ENCODE data around the gene LRRC7.

Gene LRRC7

DNA sequence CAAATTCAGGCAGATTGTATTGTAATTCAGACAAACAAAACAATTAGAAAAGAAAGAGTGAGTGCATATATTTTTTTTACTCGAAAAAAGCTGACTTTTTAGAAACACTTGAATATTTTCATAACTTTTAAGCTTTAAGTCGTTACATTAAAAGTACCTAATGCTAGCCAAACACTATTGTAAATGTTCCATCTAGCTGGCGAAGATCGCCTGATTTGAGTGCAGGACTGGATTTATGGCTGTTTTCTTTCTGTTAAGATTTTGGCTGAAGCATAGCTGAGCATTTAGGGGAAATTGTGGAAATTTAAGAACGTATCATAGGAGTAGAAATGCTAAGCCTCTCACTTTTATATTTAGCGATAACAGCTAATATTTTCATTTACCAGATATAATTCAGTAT is 24.6 kb downstream of the LRRC7 start:
- no peak for DNase-seq

DNA sequence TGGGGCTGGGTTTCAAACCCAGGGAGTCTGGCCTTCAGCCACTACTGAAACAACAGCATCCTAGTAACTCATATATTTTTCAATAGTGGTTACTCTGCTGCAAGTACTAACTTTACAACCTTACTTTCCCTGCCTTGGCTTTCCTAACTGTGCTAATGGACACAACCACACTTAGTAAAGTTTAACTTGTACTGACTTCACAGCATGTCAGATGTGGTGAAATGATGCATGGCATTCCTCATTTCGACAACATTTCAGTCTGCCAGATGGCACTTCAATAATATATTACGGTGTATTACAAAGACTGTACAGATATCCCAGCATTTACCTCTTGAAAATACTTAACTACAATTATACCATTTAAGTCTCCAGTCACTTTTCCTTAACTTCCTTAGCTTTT is 27.8 kb downstream of the LRRC7 start:
- DNase-seq = no peak

DNA sequence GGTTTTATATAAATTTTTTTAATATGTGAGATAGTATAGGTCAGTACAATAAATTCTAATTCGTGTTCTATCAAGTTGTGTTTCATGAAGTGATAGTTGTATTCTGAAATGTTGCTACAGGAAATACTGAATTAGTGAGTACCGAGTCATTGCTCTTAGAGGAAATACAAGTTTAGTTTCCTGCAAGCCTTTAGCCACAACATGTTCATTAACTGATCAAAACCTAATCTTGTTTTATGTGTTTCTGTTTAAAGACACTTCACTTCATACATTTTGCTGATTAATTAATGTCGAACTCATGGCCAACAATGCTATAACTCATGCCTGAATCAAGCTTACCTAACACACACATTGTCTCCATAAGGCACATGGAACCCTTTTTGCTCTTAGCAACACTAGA is 43.6 kb downstream of the LRRC7 start:
- no peak for DNase-seq

DNA sequence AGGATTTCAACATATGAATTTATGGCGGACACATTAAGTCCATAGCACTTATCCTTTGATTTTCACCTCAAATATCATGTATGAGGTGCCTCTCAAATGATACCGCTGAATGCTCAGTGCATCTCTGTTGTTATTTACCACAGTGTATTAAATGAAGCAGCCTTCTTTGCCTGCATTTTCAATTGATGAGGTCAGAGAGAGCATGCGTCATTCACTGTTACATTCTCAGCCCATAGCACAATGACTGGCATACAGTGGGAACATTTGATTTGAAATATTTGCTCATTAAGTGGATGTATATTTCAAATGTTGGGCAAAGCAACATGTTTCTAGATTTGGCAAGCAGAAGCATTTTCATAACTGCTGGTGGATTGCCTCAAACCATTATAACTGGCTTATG is 45.7 kb downstream of the LRRC7 start:
- no peak for DNase-seq

DNA sequence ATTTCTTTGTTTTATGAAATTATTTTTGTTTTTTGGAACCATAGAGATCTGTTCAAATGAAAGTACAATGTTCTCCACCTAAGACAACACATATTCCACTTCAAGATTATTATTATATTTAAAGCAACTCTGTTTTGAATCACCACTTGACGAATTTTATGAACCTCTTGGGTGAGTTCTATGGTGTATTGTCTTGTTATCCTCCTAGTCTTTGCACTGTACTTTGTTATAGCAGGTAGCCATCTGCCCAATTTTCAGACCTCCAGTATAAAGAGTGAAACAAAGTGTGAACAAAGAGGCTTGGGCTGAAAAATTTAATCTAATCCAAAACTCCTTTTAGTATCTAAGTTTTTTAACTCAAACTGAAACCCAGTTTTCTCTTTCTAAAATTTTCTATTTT is 71.0 kb downstream of the LRRC7 start:
- no peak for DNase-seq

DNA sequence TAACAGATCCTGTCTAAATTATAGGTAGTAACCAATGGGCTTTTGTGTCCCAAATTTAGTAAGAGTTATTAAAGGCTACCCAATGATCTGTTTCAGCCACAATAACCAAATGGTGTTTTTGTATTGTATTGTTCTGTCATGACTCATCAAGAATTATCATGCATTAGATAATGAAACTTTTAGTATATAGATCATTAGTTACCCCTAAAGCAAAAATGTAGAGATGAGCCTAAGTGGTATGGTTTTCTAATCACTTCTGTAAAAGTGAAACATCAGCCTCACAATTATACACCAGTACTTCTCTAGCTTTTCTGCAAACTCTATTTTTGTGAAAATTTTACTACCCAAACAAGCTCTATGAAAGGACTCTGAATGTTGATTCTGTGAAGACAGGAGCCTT is 71.4 kb downstream of the LRRC7 start:
- DNase-seq = no peak

DNA sequence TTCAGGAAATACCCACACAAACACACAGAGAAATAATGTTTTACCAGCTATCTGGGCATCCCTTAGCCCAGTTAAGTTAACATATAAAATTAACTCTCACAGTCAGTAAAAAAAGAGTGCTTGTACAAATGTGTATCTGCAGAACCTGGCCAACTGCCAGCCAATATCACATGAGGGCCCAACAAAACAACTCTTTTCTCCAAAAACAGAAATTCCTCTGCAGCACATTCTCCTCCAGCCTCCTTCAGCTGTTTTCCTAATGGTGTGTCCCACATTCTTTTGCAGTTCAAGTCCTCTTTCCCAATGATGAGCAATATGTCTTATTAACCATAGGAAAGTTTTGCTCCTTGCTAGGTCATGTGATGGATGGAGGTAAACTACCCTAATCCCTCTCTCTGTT is 75.5 kb downstream of the LRRC7 start:
- no peak for DNase-seq

DNA sequence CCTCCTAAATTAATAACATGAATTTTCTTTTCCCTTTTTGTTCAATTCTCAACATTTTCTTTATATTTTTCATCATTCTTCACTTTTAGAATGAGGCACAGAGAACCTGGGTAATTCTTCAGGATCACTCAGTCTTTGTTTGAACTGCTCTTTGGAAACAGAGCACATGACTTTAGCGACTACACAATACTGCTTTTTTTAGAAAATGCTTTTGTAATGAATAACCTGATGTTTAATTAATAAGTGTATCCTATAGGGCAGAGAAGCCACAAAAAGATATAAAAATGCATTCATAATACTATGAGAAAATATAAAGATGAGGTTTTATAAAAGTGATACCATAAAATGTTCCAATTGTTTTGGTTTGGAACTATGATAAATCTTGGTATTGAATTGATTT is 77.8 kb downstream of the LRRC7 start:
- DNase-seq = no peak

DNA sequence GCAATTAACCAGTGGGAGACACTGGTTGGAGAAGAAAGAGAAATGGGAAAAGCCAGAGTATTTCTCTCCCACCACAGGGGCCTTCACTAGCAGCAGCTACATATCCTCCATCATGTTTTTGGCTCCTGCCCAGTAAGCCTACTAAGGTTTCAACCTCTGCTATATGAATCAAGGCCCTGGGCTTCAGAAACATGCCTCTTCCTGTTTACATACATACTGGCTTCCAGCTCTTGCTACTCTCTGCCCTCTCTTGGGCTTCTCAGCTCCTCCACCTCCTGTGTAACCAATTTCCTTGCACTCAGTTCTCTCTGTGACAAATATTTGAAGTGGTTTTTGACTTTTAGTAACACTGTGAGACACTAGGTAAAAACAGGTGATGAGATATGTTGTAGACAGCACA is 80.8 kb downstream of the LRRC7 start:
- DNase-seq = peak; percentile 94

DNA sequence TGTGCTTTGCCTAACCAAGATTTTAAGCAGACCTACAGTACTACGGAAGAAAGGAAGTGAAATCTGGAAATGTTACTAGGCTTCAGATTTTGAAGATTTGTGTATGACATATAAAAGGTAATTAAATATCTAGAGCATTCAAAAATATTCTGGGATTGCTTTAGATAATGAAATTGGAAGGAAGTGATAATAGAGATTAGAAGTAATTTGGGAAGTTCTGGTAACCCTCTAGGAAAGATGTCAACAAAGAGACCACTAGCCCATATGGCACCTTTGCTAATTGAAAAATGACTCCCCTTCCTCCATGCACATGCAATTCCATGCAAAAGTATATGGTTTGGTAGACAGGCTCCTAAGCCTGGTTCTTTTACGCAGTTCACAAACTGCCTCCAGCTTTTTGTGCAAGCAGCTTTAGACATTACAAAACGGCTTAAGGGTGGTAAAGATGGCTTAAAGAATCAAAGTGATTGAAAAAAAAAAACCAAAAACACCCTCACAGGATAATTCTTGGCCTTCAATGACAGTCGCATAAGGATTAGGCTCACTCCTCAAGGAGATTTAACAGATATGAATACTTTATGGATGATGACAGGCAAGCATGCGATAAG is 81.8 kb downstream of the LRRC7 start:
- DNase-seq = no peak

DNA sequence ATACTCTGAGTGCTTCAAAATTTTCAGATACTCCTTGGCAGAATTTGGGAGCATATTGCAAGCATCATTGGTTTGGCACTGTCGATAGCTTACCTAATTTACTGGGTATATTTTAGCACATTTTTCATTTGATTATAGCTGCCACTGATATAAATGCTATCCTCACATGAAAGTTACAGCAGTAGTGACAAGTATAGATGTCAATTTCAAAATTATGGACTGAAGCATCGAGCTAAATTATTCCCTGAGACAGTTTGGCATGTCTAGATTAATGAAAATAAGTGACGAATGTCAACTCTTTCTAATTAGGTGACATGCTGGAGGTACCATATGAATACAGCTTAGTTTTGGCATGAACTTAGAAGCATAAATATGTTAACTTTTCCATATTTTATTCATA is 83.1 kb downstream of the LRRC7 start:
- DNase-seq = no peak

DNA sequence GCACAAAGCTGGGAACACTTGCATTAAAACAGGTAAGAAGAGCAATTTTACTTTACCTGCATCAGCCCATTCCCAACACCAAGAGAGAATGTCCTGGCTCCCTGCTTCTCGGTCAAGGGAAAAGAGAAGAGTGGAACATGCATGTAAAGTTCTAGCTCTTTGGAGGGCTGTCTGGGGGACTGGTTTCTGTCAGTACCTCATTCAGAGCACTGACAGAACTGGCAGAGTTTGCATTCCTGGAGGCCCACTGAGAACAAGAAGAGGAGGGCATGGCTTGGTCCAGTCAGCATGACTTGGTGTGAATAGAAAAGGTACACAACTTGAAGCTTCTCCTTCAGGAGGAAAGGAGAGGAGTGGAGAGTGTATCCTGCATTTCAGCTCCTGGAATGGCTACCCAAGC is 83.9 kb downstream of the LRRC7 start:
- no peak for DNase-seq

DNA sequence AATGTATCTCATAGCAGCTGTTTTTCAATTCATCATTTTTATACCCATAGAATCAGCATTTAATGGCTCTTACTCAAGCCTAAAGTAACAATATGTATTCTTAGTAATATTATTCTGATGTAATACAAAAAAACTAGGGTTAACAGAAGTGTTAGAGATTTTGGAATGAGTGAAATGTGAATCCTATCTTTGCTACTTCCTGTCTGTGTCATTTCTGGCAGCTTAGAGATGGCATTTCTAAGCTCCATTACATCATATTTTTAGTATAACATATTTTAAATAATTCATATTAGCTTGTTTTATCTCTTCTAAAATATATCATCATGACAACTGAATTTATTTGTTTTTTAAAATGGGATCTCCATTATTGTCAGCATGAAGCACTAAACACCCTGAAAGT is 90.2 kb downstream of the LRRC7 start:
- no peak for DNase-seq

DNA sequence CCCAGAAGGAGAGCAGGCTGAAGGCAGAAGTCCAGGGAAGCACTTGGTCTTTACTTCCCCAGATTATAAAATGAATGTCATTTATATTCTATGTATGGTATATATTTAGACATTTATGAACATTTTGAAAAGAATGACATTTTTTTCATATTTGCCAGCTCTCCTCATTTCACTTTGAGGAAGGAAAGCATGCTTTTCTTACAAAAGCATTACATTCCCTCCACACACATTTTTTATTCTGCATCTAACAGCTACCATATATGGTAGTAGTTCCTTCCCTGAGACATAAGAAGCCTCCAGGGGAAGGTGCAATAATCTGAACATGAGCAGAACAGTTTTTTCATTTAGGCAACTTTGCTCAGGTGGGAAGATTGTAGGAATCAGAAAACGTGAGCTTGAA is 94.0 kb downstream of the LRRC7 start:
- no peak for DNase-seq

DNA sequence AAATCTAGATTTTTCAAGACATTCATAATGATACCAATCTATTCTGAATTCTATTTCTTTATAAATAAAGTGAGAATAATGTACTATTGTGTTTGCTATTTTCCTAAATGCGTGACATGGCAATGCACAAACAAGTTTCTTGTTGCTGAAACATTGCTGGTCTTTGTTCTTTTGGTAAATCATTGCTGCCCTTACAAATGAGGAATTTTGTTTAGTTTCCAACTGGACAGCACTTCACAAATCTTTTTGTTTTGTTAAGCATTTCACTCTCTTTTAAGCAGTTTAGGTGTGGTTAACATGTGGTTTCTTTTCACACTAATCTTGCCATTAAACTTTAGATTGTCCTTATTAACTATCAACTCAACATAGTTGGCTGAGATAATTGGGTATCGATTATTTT is 94.6 kb downstream of the LRRC7 start:
- no peak for DNase-seq

DNA sequence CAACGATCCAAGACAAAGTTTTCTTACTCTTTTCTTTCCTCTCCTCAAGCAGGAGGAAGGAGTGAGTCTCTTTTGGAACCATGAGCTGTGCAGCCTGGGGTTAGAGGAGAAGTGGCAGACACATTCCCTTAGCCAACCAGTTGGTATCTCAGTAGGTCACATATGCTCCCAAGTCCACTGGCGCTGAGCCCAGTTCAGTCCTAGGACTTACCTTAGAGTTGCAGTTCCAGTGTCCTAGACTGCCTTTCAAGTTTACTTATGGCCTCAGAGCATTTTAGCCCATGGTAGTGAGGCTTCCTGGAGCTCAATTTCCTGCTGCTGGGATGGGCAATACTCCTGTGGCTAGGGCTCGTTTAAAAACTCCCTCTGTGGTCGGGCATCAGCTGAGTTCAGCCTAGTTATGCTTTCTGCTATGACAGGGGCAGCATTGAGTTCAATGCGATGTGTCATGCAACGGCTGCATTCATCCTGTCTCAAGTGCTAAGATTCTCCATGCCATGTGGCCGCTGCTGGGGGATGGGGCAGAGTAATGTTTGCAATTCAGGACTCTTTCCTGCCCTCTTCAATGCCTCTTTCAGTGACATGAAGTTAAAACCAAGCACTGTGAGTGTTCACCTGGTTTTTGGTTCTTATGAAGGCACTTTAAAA is 103.8 kb downstream of the LRRC7 start:
- peak; percentile 51 for DNase-seq

DNA sequence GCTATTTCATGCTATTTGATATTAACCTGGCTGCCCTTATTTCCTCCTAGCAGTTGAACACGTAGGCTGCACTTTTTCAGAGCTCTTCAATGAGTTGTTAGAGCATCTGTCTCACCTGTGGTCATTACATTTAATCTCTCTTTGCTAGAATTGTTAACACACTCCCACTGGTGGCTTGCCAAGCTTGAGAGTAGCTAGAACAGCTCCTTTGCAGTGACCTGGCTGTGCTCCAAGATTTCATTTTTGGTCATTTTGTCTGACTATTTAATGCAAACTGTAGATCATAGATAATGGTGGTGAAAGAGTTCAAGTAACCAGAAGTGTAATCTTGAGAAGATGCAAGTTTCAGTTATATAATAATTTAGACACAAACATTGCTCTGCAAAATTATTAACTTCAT is 105.6 kb downstream of the LRRC7 start:
- DNase-seq = peak; percentile 84

DNA sequence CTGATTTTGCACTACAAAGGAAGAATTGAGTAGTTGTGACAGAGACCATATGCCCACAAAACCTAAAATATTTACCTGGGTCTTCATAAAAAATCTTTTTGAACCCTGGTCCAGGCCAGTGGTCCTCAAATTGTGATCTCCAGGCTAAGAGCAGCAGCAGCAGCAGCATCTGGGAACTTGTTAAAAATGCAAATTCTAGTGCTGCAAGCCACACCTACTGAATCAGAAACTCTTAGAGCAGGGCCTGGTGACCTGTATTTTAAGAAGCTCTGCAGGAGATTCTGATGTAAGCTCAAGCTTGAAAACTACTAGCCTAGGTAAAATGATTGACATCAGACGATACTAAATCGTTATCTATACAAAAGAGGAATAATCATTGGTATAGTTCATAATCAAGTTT is 112.2 kb downstream of the LRRC7 start:
- no peak for DNase-seq

DNA sequence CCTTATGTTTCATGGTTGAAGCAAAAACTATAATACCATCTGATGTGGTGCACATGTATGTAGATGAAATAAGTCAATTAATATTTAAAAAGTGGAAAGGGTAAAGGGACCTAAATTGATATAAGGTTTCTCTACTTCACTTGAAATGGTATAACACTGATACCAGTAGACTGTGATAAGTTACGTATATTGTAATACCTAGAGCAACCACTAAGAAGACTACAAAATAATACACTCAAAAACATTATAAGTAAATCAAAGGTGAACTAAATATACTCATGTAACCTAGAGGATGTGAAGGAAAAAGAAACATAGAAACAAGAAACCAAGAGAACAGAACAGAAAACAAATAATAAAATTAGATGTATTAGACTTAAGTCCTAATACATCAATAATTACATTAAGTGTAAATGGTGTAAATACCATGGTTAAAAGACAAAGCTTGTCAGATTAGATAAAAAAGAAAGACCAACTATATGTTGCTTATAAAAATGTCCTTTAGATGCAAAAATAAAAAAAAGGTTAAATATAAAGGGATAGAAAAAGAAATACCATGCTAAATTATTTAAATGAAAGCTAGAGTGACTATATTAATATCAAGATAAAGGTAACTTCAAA is 118.8 kb downstream of the LRRC7 start:
- DNase-seq = no peak

DNA sequence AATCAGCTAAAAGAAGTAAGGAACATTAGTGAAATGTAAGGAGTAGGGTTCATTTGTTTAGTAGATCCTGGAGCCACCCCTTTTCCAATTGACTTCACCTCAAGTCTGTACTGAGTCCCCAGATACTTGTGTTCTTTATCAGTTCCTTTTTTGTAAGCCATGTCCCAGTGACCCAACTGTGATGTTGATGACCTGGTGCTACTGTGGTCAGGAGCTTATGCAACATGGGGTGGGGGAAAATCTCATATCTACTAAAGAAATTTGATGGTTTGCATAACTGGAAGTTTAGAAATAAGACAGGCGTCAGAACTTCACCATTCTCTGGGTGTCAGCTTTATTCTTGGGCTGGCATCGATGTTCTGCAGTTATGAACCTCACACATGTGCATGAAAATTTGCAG is 120.5 kb downstream of the LRRC7 start:
- no peak for DNase-seq

DNA sequence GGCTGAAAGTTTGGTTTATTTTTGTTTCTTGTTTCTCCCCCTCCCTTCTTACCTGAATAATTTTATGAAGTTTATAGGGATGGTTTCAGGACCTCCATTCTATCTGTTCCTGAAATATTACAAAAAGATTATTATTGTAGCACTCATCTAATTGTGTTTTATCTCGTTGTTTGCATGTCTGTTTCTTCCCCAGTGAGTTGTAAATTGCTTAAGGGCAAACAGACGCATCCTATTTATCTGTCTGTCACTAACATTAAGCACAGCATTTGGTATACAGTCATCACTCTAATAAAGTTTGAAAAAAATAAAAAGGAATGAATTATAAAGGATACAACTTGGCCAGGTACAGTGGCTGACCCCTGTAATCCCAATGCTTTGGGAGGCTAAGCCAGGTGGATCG is 123.5 kb downstream of the LRRC7 start:
- DNase-seq = no peak

DNA sequence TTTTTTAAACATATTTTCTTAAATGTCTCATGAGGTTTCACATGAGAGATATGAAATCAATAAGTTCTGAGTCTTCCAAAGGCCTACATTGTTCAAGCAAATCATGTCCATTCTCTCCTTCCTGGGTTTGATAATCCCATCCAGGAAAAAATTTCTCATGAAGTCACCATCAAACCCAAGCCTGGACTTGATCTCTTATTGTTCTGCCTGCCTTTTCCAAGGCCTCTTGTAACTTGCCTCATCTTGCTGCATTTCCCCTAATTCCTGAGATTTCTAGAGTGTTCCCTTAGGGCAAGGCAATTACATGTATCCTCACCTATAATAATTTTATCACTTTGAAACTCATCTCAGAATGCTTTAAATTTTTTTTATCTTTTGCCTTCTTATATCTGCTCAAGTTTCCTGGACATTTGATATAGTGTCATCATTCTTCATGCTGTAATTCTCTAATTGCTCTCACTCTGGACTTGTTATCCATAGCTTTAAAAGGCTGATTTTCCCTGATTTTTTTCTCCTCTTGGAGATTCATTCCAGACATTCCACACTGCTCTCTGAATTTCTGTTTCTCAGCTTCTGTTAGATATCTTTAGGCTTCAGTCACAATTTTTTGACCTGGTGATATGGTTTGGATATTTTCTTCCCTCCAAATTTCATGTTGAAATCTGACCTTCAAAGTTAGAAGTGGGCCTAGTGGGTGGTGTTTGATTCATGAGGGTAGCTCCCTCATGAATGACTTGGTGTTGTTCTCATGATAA is 126.4 kb downstream of the LRRC7 start:
- DNase-seq = no peak

DNA sequence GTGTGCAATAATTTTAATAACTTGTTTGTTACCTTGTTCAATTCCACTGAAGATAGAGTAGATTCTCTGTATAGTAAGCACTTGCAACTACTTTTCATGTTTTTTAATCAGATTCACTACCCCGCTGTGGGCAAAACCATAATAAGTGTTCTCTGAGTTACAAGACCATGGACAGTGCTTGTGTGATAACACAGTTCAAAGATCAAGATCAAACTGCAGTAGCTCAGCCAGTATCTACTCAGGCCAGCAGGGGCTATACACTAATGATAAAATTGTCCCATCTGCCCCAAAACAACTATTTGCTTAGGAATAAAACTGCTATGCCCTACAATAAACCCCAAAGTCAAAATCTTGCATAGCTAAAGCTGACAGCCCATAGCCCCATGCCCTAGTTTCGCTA is 129.6 kb downstream of the LRRC7 start:
- no peak for DNase-seq

DNA sequence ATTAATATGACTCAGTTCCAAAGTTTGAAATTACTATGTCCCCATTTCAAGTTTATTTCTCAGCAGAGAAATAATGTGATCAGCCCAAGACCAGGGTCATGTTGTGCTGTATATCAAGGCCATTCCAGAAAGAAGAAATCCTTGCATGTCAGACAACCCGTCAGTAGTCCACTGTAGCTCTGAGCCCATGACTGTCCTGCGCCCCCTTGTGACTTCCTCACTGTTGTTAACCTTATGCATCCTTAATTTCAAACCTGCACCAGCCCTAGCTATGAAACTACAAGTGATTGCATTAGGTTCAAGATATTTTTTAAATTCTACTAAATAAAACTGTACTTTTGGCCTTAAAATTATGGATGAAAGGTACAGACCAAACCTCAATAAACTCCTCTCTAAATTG is 133.0 kb downstream of the LRRC7 start:
- no peak for DNase-seq

Data from NCI-H2029 (cell line).